Bronchial smooth muscle cell (primary cell): ENCODE data around the gene FMO1. TPM values are rescaled to one million over a fixed set of nuclear protein-coding genes. Genes with fewer than 3 reads are reported as not detected.

Source experiments
- total RNA-seq: library from RNA; depleted of rRNA; stranded (reverse); fragments of >200 nt; gene quantifications from 2 replicates; pipeline ENCODE4 v1.2.1, GENCODE V29; 2014

FMO1 gene
- 0.16 TPM in 1 of 2 replicates, not detected in the other for total RNA-seq

GRCh38 chr1:171248302-171248701 is at the start of gene FMO1:
FMO1 (plus strand) TSS chr1:171248494; CDS start chr1:171258088, 9,594 bp downstream.

GRCh38 chr1:171313835-171314320 is 65.6 kb downstream of the FMO1 start, which contains the start of gene FMO4:
FMO4 (plus strand) TSS chr1:171314183; CDS start chr1:171319826, 5,643 bp downstream.

Other genes with a start within 250 kb of the FMO1 start
- 0.16 and 0.77 TPM in 2 replicates for gene FMO3, start 157.6 kb upstream of the FMO1 start, total RNA-seq
- gene FMO2, start 63.2 kb upstream of the FMO1 start, total RNA-seq: 1.3 and 2.5 TPM in 2 replicates
- 1.4 and 1.6 TPM in 2 replicates for gene FMO4, start 65.7 kb downstream of the FMO1 start, total RNA-seq
- 23.3 and 29.2 TPM in 2 replicates for gene PRRC2C, start 237.0 kb downstream of the FMO1 start, total RNA-seq